Adrenal gland (tissue), 12 donors: ENCODE results near the gene GRIA3. TPM values are rescaled to one million over a fixed set of nuclear protein-coding genes. Genes with fewer than 3 reads are reported as not detected.

Source experiments
- DNase-seq, 7 donors: peaks; one replicate each; pipeline ENCODE4 v3.0.0-alpha.2; 2019 to 2020
- H3K27ac ChIP-seq, 5 donors: fragments of 200-600 bp; sonication (generic) in 4 of 5; 1 replicate in 3 of 5; 2 replicates in 2 of 5; pipeline versions ENCODE4 v1.5.1 to v1.8.0; 2016 to 2020; ENCODE audit warnings: mild to moderate bottlenecking in 1 of 5
- H3K27me3 ChIP-seq: fragments of 200-600 bp; 2 replicates; pipeline ENCODE4 v1.8.0; 2021
- H3K36me3 ChIP-seq, 2 donors: fragments of 200-600 bp; replicated peaks in 1 of 2; 1 replicate in 1 of 2; 2 replicates in 1 of 2; pipeline versions ENCODE4 v1.5.1 to v1.8.0; 2018 to 2022
- H3K4me1 ChIP-seq, 2 donors: fragments of 200-600 bp; replicated peaks in 1 of 2; 1 replicate in 1 of 2; 2 replicates in 1 of 2; pipeline versions ENCODE4 v1.5.1 to v1.8.0; 2018 to 2021
- H3K4me3 ChIP-seq, 4 donors: fragments of 200-600 bp; sonication (generic) in 3 of 4; one replicate each; pipeline ENCODE4 v1.5.1; 2016 to 2018
- H3K9me3 ChIP-seq, 3 donors: fragments of 200-600 bp; sonication (generic) in 1 of 3; replicated peaks in 1 of 3; 1 replicate in 2 of 3; 2 replicates in 1 of 3; pipeline versions ENCODE4 v1.5.1 to v1.8.0; 2016 to 2021
- POLR2A ChIP-seq, 2 donors: fragments of 450-650 bp; IDR thresholded peaks; one replicate each; pipeline ENCODE4 v1.6.1; 2017; ENCODE audit warnings: antibody characterized with exemption in 2 of 2, mild to moderate bottlenecking in 2 of 2, moderate library complexity in 1 of 2
- WGBS, 4 donors: extraction: QIAGEN DNeasy Blood & Tissue Kit in 2 of 4; methylation state at CpG; one replicate each; pipeline versions ENCODE4 v1.1.5 to v1.1.7; 2013 to 2017; 5-methylcytosine and 5-hydroxymethylcytosine counted together
- intact Hi-C, 2 donors: fragments of 100-400 bp; cut with DNase I; formaldehyde crosslinking; loops; one replicate each; pipeline versions ENCODE4 v1.14.1 to v1.15.0; 2022 to 2023
- polyA plus RNA-seq, 3 donors: library from polyadenylated mRNA; stranded (reverse); fragments of 200-250 nt in 2 of 3; fragments of 350-450 nt in 1 of 3; fragmentation: Illumina TruSeq in 1 of 3; extraction: RNeasy Lipid Tissue Mini Kit (QIAGEN cat#74804) in 1 of 3; gene quantifications; one replicate each; pipeline ENCODE4 v1.2.3, GENCODE V29; 2013 to 2014
- total RNA-seq, 9 donors: library from RNA; depleted of rRNA in 4 of 9; stranded (reverse); fragments of >200 nt in 4 of 9; fragments of 120-200 nt in 1 of 9; fragmentation: NEBNext Ultra II Directional in 1 of 9; extraction: Animal tissue kit (Norgen Biotek cat#: 25700) in 1 of 9; gene quantifications; one replicate each; pipeline versions ENCODE4 v1.1.0 to v1.2.4, GENCODE V29; 2013 to 2023
- TF ChIP-seq, protein P1 (sequence below), 6 experiments: fragments of 450-650 bp in 4 of 6; fragments of 200-600 bp in 2 of 6; sonication (generic) in 1 of 6; IDR thresholded peaks; 1 replicate in 5 of 6; 2 replicates in 1 of 6; pipeline versions ENCODE4 v1.5.1 to v1.8.0; 2016 to 2021; ENCODE audit warnings: antibody characterized with exemption in 6 of 6, mild to moderate bottlenecking in 2 of 6, moderate library complexity in 1 of 6
- donor health status: healthy with polysubstance abuse.
- donor health status: Bipolar disorder and iron deficiency.
- donor health status: DM: yes; HTN: yes; CAD: no.
- donor health status: DM: no; HTN: no; CAD: no.
- donor health status: DM: no; HTN: no; CAD: no.
- donor health status: DM: yes; HTN: yes; CAD: no.

GRIA3 gene
- total and polyA plus RNA-seq, 12 donors, result 9.1 to 51.9 (median 21.1) TPM

DNA sequence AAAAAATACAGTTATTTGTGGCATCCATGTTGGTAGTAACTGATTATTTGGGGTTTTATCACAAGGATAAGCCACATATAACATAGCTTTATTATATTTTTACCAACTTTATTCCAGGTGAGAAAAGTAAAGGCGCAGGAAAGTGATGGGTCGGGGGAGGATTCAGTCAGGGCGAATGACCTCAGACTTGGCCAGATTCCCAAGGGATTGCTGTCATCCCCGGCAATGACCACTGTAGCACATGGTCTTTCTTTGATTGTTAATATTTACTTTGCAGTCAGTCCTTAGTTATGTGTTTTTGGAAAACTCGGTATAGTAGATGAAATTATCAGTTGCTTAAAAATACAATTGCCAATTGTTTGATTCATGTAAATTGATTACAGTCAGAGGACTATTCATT lies 17.6 kb downstream of the GRIA3 start:
- DNase-seq, result peak; percentile 52 to 79 (median 71)
- intact Hi-C loops, result no loop called here
- WGBS, 4 donors, result 27 to 46% (median 42%) methylated on average over 5 of the region's 5 CpGs

DNA sequence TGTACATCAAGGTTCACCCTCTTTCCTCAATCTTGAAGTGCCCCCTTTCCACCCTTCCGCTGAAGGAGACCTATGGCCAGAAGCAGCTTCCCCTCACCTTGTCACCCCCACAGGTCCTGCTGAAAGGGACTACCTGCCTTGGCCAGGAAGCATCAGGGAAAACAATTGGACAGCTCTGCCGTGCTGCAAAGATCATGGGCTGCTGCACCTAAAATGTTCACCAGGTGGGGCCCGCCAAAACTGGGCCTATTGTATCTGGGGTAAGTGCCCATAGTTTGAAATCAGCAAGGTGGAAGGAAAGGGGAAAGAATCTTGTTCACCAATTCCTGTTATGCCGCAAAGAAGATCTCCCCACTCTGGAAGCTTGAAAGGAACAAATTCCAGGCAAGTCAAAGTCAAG lies 18.4 kb downstream of the GRIA3 start:
- no peak for DNase-seq
- no peaks in the 10 kb centered on the region for H3K27me3 ChIP-seq
- H3K36me3 ChIP-seq, result no peaks in the 10 kb centered on the region
- no peaks in the 10 kb centered on the region for H3K9me3 ChIP-seq
- WGBS, 4 donors, result 70 to 96% (median 78%) methylated on average over 4 of the region's 4 CpGs
- no peak for TF ChIP-seq POLR2A (IDR thresholded peaks at IDR 0.05)
- TF ChIP-seq, protein P1, sequence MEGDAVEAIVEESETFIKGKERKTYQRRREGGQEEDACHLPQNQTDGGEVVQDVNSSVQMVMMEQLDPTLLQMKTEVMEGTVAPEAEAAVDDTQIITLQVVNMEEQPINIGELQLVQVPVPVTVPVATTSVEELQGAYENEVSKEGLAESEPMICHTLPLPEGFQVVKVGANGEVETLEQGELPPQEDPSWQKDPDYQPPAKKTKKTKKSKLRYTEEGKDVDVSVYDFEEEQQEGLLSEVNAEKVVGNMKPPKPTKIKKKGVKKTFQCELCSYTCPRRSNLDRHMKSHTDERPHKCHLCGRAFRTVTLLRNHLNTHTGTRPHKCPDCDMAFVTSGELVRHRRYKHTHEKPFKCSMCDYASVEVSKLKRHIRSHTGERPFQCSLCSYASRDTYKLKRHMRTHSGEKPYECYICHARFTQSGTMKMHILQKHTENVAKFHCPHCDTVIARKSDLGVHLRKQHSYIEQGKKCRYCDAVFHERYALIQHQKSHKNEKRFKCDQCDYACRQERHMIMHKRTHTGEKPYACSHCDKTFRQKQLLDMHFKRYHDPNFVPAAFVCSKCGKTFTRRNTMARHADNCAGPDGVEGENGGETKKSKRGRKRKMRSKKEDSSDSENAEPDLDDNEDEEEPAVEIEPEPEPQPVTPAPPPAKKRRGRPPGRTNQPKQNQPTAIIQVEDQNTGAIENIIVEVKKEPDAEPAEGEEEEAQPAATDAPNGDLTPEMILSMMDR (IDR thresholded peaks at IDR 0.05), result no peak
- no peak overlapping the region for H3K4me3 ChIP-seq
- H3K4me1 ChIP-seq, result no peaks in the 10 kb centered on the region
- intact Hi-C loops, result no loop called here
- H3K27ac ChIP-seq, result peak overlapping the region in 1 of 5 donors; percentile 46

More for the DNA sequence above, 17.6 kb downstream of the GRIA3 start:
- Histone ChIP-seq H3K27ac (peak overlapping the region in 3 of 5 donors; percentile 33 to 46 (median 35)), H3K4me1 (no peaks in the 10 kb centered on the region), H3K27me3 (no peaks in the 10 kb centered on the region), H3K4me3 (no peak overlapping the region), H3K9me3 (no peaks in the 10 kb centered on the region), H3K36me3 (no peaks in the 10 kb centered on the region)
- TF ChIP-seq, protein P1 (IDR thresholded peaks at IDR 0.05), result no peak
- no peak for TF ChIP-seq POLR2A (IDR thresholded peaks at IDR 0.05)

DNA sequence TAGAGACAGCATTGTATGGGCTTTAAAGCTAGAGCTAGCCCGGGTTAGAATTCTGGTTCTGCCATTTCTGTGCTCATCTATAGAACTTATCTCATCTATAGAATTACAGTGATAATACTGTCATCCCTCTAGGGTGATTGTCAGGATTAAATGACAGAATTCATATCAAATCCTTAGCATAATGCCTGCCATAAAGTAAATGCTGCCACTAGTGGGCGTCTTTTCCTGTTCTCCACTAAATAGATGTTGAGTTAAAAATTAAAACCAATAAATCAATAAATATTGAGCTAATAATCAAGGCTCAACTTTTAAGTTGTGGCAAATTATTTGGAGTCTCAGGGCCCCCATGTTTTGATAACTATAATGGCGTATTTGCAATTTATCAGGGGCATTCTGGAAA lies 19.7 kb downstream of the GRIA3 start:
- DNase-seq, result no peak
- H3K4me1 ChIP-seq, result peaks cover 0 to 11% of the 10 kb centered on the region in 2 donors
- H3K36me3 ChIP-seq, result no peaks in the 10 kb centered on the region
- no peak for TF ChIP-seq POLR2A (IDR thresholded peaks at IDR 0.05)
- TF ChIP-seq, protein P1 (IDR thresholded peaks at IDR 0.05), result no peak
- whole genome bisulfite sequencing, 4 donors, result 63 to 97% (median 89%) methylated on average over 3 of the region's 3 CpGs
- no peak overlapping the region for H3K27ac ChIP-seq
- H3K27me3 ChIP-seq, result no peaks in the 10 kb centered on the region
- H3K4me3 ChIP-seq, result no peak overlapping the region
- H3K9me3 ChIP-seq, result no peaks in the 10 kb centered on the region
- intact Hi-C loops, result no loop called here

DNA sequence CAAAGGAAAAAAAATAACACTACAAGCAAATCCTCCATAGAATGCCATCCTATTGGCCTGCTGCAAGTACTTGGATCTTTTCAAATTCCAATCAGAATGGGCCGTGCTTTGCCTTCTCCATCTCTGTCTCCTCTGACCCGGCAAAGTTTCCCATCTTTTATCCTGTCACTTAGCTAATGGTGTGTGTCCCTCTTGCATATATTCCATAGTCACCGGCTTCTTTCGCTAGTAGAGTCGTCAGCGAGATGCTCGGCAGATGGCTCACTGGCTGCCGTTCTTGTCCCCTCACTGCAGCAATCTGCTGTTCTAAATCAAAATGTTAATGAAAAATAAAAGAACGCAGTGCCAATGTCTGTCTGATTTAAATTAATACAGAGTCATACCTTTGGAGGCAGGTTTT lies 22.1 kb downstream of the GRIA3 start:
- WGBS, 4 donors, result 76 to 88% (median 80%) methylated on average over 9 of the region's 9 CpGs
- Histone ChIP-seq H3K4me3 (no peak overlapping the region), H3K9me3 (no peaks in the 10 kb centered on the region), H3K27ac (no peak overlapping the region), H3K4me1 (peaks cover 0 to 11% of the 10 kb centered on the region in 2 donors), H3K27me3 (no peaks in the 10 kb centered on the region), H3K36me3 (no peaks in the 10 kb centered on the region)
- intact Hi-C loops, result no loop called here
- TF ChIP-seq, protein P1 (IDR thresholded peaks at IDR 0.05), result no peak
- TF ChIP-seq POLR2A (IDR thresholded peaks at IDR 0.05), result no peak
- DNase-seq, result no peak
